HG03520 (cell line): ENCODE results near the gene DHRS11.

Source experiments
- ATAC-seq: cut with Tn5 transposase; IDR thresholded peaks from one replicate; pipeline ENCODE4 v1.9.1; 2021; ENCODE audit warnings: mild to moderate bottlenecking, moderate library complexity; ENCODE audit not compliant: unreplicated experiment

The DHRS11 gene

GRCh38 chr17:36613155-36613554 is 21.5 kb downstream of the DHRS11 start:
- ATAC-seq: no peak

- no peak for ATAC-seq
Measured at GRCh38 chr17:36614081-36614480, 22.4 kb downstream of the DHRS11 start.

- ATAC-seq: no peak
Measured at GRCh38 chr17:36614933-36615332, 23.3 kb downstream of the DHRS11 start.

GRCh38 chr17:36616061-36617029 is 24.7 kb downstream of the DHRS11 start:
- no peak for ATAC-seq

- no peak for ATAC-seq
Measured at GRCh38 chr17:36617773-36618172, 26.1 kb downstream of the DHRS11 start.

GRCh38 chr17:36623281-36623680 is 31.6 kb downstream of the DHRS11 start:
- no peak for ATAC-seq

GRCh38 chr17:36625188-36625587 is 33.5 kb downstream of the DHRS11 start:
- no peak for ATAC-seq

GRCh38 chr17:36627101-36627500 is 35.4 kb downstream of the DHRS11 start:
- no peak for ATAC-seq

GRCh38 chr17:36628576-36628975 is 36.9 kb downstream of the DHRS11 start:
- ATAC-seq: no peak

GRCh38 chr17:36629252-36629847 is 37.7 kb downstream of the DHRS11 start:
- ATAC-seq: no peak

GRCh38 chr17:36629970-36630502 is 38.4 kb downstream of the DHRS11 start:
- no peak for ATAC-seq

GRCh38 chr17:36631022-36631421 is 39.3 kb downstream of the DHRS11 start:
- ATAC-seq: no peak

- ATAC-seq: no peak
Measured at GRCh38 chr17:36632916-36633771, 41.5 kb downstream of the DHRS11 start.

- no peak for ATAC-seq
Measured at GRCh38 chr17:36640346-36640745, 48.7 kb downstream of the DHRS11 start.

- ATAC-seq: no peak
Measured at GRCh38 chr17:36640836-36641235, 49.2 kb downstream of the DHRS11 start.

- no peak for ATAC-seq
Measured at GRCh38 chr17:36641331-36641876, 49.7 kb downstream of the DHRS11 start.

- ATAC-seq: no peak
Measured at GRCh38 chr17:36641877-36642845, 50.5 kb downstream of the DHRS11 start.

GRCh38 chr17:36643086-36643685 is 51.5 kb downstream of the DHRS11 start:
- ATAC-seq: no peak

- ATAC-seq: no peak
Measured at GRCh38 chr17:36645422-36645821, 53.7 kb downstream of the DHRS11 start.
